GM11168 (cell line): ENCODE measurements around the gene ACVRL1.

ENCODE experiments used
- in situ Hi-C: fragments of 300-500 bp; cut with MboI; formaldehyde crosslinking; loops from one replicate; pipeline ENCODE4 v1.12.0; 2022; ENCODE audit warnings: low sequenced_read_pairs; ENCODE audit not compliant: unreplicated experiment

The ACVRL1 gene

DNA sequence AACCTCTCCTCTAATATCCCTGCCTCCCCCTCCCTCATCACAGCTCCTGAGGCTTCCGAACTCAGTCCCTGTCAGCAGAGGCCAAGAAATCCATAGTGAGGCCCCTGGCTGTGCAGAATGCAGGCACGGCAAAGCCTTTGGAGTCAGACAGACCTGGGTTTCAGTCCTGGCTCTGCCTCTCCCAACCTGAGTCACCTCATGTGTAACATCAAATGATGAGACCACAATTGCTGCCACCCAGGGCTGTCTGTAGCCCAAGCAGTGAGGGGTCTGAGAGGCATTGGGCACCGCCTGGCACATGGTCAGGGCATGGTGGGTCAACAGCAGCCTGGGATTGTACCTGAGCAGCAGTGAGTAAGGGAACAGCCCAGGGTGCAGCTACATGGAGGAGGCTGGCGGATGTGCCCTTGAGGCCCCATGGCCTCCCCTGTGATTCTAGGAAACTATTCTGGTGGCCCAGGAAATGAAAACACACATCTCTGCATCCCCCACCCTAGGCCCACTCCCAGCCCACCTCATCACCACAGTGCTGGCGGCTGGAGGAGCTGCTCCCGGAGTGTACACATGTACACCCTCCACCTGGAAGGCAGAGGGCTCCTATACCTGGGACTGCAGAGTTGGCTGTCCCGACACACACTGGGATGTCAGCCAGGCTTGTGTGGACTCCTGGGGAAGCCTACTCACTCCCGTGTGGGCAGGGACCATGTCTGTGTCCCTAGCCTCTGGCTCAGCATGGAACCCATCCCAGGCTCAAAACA lies 11.7 kb upstream of the ACVRL1 start:
- in situ Hi-C loops = no loop called here

DNA sequence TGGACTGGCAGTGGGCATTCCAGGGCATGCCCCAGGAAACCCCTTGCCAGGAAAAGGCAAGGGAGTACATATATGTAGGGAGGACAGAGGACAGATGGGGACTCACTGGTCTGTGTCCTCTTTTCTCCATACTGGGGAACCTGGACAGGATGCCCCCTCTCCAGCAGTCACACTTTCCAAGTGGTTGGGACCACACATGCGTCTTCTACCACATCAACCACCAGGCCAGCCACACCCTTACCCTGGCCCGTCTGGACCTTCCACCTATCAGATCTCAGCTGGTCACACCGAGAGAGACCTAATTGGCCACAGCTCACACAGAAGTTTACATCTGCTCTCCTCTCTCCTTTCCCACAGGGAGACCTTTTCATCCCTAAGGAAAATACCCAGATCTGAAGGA lies 11.1 kb upstream of the ACVRL1 start:
- in situ Hi-C loops = no loop called here

- in situ Hi-C loops = no loop called here
Measured at GRCh38 chr12:51897181-51897580, 10.1 kb upstream of the ACVRL1 start.

GRCh38 chr12:51898506-51898905 lies 8.8 kb upstream of the ACVRL1 start:
- in situ Hi-C loops = no loop called here

DNA sequence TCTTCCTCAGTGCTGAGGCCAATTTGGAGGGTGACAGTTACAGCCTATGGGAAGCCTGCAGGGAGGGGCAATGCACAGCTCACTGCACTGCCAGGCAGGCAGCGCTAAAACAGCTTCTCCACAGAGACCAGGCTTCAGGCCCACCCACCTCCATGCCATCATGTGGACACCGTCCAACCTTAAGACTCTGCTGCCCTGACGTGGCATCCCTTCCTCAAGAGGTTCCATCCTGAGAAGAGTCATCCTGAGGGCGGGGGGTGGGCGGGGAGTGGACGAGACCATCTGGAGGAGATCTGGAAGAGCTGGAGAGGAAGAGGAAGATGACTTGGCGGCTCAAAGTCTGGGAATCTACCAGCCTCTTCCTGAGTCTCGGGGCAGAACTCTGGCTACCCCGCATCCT lies 8.4 kb upstream of the ACVRL1 start:
- in situ Hi-C loops = no loop called here

GRCh38 chr12:51900323-51900889 lies 6.9 kb upstream of the ACVRL1 start:
- in situ Hi-C loops = no loop called here

DNA sequence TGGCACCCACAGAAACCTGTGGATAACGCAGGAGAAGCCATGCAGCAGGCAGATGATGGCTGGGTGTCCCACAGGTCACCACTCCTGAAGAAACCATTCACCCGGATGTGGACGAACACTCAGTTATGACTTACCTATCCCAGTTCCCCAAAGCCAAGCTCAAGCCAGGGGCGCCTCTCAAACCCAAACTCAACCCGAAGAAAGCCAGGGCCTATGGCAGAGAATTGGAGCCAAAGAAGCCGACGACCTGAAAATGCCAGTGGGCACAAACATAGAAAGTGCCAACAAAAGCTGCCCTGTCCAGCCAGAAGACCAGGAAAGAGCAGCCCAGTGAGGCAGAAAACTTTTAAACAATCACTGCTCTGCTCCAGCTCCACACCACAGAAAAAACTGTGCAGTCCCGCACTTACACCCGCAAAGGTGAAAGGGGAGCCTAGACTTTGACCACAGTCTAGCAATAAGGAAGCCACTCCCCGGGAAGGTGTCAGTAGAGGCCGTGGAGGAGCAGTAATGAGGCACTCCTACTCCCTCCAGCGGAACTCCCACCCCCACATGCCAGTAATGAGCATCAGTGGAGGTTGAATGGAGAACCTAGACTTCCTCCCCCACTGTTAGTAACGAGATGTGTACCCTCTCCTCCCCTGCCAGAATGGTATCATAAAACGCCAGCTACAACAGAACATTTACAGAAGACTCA lies 6.0 kb upstream of the ACVRL1 start:
- in situ Hi-C loops = no loop called here

DNA sequence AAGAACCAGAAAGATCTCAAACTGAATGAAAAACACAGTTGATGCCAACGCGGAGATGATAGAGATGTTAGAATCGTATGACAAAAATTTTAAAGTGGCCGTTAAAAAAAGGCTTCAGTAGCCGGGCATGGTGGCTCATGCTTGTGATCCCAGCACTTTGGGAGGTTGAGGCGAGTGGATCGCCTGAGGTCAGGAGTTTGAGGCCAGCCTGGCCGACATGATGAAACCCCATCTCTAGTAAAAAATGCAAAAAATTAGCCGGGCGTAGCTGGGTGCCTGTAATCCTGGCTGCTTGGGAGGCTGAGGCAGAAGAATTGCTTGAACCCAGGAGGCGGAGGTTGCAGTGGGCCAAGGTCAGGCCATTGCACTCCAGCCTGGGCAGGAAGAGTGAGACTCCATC lies 5.4 kb upstream of the ACVRL1 start:
- in situ Hi-C loops = no loop called here

- in situ Hi-C loops = no loop called here
Measured at GRCh38 chr12:51904951-51905470, 2.3 kb upstream of the ACVRL1 start.

- in situ Hi-C loops = no loop called here
Measured at GRCh38 chr12:51905471-51906429, 1.6 kb upstream of the ACVRL1 start.

- in situ Hi-C loops = no loop called here
Measured at GRCh38 chr12:51906430-51907082, 748 bp upstream of the ACVRL1 start.

- in situ Hi-C loops = no loop called here
Measured at GRCh38 chr12:51907856-51908425, 637 bp downstream of the ACVRL1 start.

DNA sequence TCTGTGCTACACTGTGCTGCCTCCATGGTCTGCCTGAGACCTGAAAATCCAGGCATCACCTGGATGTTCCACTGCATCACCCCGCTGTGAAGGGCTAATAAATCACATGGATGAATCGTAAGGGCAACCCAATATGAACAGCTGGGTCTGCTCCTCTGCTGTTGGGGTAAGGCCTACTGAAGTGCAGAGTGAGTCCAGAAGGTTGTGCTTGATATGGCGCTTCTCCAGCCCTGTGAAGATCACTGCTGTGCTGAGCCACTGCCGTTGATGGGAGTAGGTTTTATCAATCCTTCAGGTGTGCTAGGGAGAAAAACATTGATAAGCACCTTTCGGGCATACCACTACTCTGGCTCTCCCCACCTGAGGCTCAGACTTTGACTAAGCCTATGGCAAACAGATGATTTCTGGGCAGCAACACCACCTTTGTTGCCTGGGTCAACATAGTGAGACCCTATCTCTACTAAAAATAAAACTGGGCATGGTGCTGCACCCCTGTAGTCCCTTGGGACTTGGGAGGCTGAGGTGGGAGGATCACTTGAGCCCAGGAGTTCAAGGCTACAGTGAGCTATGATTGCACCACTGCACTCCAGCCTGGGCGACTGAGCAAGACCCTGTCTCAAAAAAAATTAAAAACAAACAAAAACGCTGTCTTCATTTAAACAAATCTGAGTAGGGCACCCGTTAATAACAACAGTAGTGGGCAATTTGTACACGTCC lies 1.7 kb downstream of the ACVRL1 start:
- in situ Hi-C loops = no loop called here

DNA sequence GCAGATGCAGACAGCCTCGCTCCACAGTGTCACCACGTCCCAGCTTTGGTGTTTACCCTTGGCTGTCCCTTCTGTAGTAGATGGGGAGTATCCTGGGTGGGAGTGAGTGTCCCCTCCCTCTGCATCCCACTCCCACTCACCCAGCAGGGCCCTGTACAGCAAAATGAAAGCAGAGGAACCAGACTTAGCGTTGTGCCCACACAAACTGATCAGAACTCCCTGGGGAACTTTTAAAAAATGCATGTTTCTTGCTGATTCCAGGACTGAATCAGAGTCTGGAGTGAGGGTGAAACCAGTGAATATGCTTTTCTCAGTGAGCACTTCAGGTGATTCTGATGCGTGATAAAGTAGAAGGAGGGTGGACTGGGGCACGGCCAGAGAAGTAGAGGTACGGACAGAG lies 2.9 kb downstream of the ACVRL1 start:
- in situ Hi-C loops = no loop called here

DNA sequence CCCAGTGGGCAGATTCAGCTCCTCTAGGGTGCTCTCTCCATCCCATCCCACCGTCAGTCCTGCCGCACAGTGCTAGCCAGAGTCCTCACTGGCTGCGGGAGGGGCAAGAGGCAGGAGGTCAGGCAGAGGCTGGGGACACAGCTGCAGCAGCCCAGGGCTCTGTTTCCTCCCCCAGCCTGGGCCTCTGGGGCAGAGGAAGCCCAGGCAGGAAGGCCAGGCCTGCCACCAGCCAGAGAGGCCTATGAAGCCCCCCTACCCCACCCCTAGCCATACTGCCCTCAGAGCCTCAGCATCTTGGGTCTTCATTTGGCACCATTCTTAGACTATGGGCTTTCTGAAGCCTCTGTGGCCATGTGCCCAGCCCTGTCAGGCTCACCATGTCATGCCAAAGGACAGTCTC lies 3.4 kb downstream of the ACVRL1 start:
- in situ Hi-C loops = no loop called here

- in situ Hi-C loops = no loop called here
Measured at GRCh38 chr12:51911307-51911706, 4.0 kb downstream of the ACVRL1 start.

- in situ Hi-C loops = no loop called here
Measured at GRCh38 chr12:51911788-51912711, 4.7 kb downstream of the ACVRL1 start.
